Transverse colon (tissue), 4 donors: Measurements from ENCODE around the gene UGT2A1.

Experiments used
- EP300 ChIP-seq: sonication (generic); formaldehyde crosslinking; IDR thresholded peaks from one replicate; pipeline ENCODE4 v1.6.1; 2017; ENCODE audit warnings: antibody characterized with exemption, low read depth
- POLR2A ChIP-seq: fragments of 450-650 bp; IDR thresholded peaks from one replicate; pipeline ENCODE4 v1.6.1; 2016; ENCODE audit warnings: antibody characterized with exemption, mild to moderate bottlenecking, moderate library complexity
- POLR2AphosphoS5 ChIP-seq, 3 donors: sonication (generic); formaldehyde crosslinking; IDR thresholded peaks; one replicate each; pipeline ENCODE4 v1.6.1; 2016; ENCODE audit warnings: antibody characterized with exemption in 3 of 3
- TF ChIP-seq, protein P1 (sequence below), 5 experiments: fragments of 200-600 bp in 3 of 5; fragments of 450-650 bp in 2 of 5; sonication (generic) in 3 of 5; IDR thresholded peaks; 1 replicate in 2 of 5; 2 replicates in 3 of 5; pipeline ENCODE4 v1.5.1; 2016 to 2017; ENCODE audit warnings: antibody characterized with exemption in 5 of 5, inconsistent platforms in 3 of 5, mild to moderate bottlenecking in 2 of 5, moderate library complexity in 1 of 5

DNA sequence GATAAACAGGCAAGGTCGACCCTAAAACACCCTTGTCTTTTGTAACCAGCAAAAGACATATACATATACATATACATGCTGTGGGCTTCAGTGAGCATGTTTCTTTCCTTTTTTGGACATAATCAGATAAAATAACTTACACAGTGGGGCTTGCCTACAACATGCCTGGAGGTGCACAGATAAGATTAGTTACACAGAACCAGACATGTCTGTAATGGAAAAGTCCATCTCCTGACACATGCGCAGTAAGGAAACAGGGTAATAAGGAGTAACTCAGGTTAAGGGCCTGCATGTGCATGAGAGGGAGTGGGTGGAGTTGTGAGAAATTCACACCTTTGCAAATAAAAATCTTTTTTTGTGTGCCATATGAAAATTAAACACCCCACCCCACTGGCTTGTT is 3.4 kb downstream of the UGT2A1 start:
- TF ChIP-seq, protein P1, sequence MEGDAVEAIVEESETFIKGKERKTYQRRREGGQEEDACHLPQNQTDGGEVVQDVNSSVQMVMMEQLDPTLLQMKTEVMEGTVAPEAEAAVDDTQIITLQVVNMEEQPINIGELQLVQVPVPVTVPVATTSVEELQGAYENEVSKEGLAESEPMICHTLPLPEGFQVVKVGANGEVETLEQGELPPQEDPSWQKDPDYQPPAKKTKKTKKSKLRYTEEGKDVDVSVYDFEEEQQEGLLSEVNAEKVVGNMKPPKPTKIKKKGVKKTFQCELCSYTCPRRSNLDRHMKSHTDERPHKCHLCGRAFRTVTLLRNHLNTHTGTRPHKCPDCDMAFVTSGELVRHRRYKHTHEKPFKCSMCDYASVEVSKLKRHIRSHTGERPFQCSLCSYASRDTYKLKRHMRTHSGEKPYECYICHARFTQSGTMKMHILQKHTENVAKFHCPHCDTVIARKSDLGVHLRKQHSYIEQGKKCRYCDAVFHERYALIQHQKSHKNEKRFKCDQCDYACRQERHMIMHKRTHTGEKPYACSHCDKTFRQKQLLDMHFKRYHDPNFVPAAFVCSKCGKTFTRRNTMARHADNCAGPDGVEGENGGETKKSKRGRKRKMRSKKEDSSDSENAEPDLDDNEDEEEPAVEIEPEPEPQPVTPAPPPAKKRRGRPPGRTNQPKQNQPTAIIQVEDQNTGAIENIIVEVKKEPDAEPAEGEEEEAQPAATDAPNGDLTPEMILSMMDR (IDR thresholded peaks at IDR 0.05): no peak
- TF ChIP-seq POLR2AphosphoS5 (IDR thresholded peaks at IDR 0.05): no peak
- no peak for TF ChIP-seq POLR2A
- TF ChIP-seq EP300: no peak
